K562 (cell line): Measurements from ENCODE around the gene RIOX2. TPM values are rescaled to one million over a fixed set of nuclear protein-coding genes. Genes with fewer than 3 reads are reported as not detected.

Source experiments
- ATAC-seq: fragments of 200-7000 bp; cut with Tn5 transposase; 3 replicates; pipeline ENCODE4 v1.9.1; 2020; ENCODE audit warnings: moderate library complexity
- BruUV-seq: library from RNA; stranded (reverse); fragments of 400-500 nt; replicated peaks from 2 replicates; lab custom pipeline; 2021; lab: Mats Ljungman, UMichigan
- CTCF ChIA-PET: fragments of 300-600 bp; formaldehyde crosslinking; extraction: SDS; loops from one replicate; lab custom pipeline; 2021; ENCODE audit warnings: low intra/inter-chr PET ratio; lab: Yijun Ruan, JAX
- POLR2A ChIA-PET: fragments of 300-600, 350-650 bp; sonication (Branson Sonifier 250); formaldehyde crosslinking; extraction: SDS; loops from one replicate; lab custom pipeline; 2021; ENCODE audit warnings: antibody characterized with exemption, inconsistent platforms; lab: Yijun Ruan, JAX
- DNase-seq, 4 experiments: peaks; one replicate each; pipeline versions ENCODE4 v3.0.0 to v3.0.0-alpha.2; 2011 to 2018; ENCODE audit warnings: low spot score in 3 of 4, mixed read lengths in 3 of 4; ENCODE audit errors: extremely low read depth in 1 of 4
- FAIRE-seq: peaks from 2 replicates; lab custom pipeline; 2011; peaks lifted over from hg19 to GRCh38; lab: Jason Lieb, UNC
- H2AFZ ChIP-seq: 2 replicates; pipeline ENCODE4 v1.6.0; 2011; ENCODE audit warnings: low read depth, low read length, control low read depth, inconsistent platforms
- H3K27ac ChIP-seq: fragments of 200-600 bp; 3 replicates; pipeline ENCODE4 v1.8.0; 2011; ENCODE audit warnings: low read depth, mild to moderate bottlenecking, control low read depth, inconsistent platforms, low read length, moderate library complexity, mixed read lengths; ENCODE audit errors: extremely low read depth
- H3K27me3 ChIP-seq, 2 experiments: fragments of 300-600 bp in 1 of 2; 2 replicates in 1 of 2; 3 replicates in 1 of 2; pipeline versions ENCODE4 v1.6.0 to v1.8.0; 2011; ENCODE audit warnings: inconsistent platforms in 2 of 2, low read length in 2 of 2, mild to moderate bottlenecking in 1 of 2, mixed read lengths in 1 of 2, moderate library complexity in 1 of 2; ENCODE audit not compliant: control insufficient read depth in 2 of 2, insufficient read depth in 2 of 2
- H3K36me3 ChIP-seq: fragments of 300-600 bp; 3 replicates; pipeline ENCODE4 v1.8.0; 2011; ENCODE audit warnings: mild to moderate bottlenecking, low read length, inconsistent platforms; ENCODE audit not compliant: control insufficient read depth, insufficient read depth
- H3K4me1 ChIP-seq, 2 experiments: fragments of 200-600 bp in 1 of 2; replicated peaks in 1 of 2; 2 replicates in 1 of 2; 3 replicates in 1 of 2; pipeline versions ENCODE4 v1.5.1 to v1.8.0; 2011; ENCODE audit warnings: inconsistent platforms in 2 of 2, low read length in 2 of 2, mild to moderate bottlenecking in 1 of 2, mixed read lengths in 1 of 2, moderate library complexity in 1 of 2; ENCODE audit not compliant: control insufficient read depth in 2 of 2, insufficient read depth in 2 of 2
- H3K4me2 ChIP-seq: 2 replicates; pipeline ENCODE4 v1.6.1; 2011; ENCODE audit warnings: low read length, control low read depth, inconsistent platforms, mixed read lengths; ENCODE audit not compliant: insufficient read depth
- H3K4me3 ChIP-seq: fragments of 200-600 bp; sonication (generic), shearing (Covaris generic); 2 replicates; pipeline ENCODE4 v1.5.1; 2016; ENCODE audit warnings: control low read depth, inconsistent platforms
- H3K79me2 ChIP-seq: fragments of 200-600 bp; 3 replicates; pipeline ENCODE4 v1.8.0; 2011; ENCODE audit warnings: low read length, inconsistent platforms; ENCODE audit not compliant: control insufficient read depth, insufficient read depth
- H3K9ac ChIP-seq, 2 experiments: 2 replicates each; pipeline versions ENCODE4 v1.6.0 to v1.6.1; 2011; ENCODE audit warnings: low read depth in 2 of 2, low read length in 2 of 2, control low read depth in 1 of 2, inconsistent platforms in 1 of 2, mild to moderate bottlenecking in 1 of 2, mixed read lengths in 1 of 2; ENCODE audit not compliant: insufficient read depth in 1 of 2
- H3K9me1 ChIP-seq: one replicate; pipeline ENCODE4 v1.6.0; 2011; ENCODE audit warnings: inconsistent platforms, mild to moderate bottlenecking, low read length, moderate library complexity; ENCODE audit not compliant: control insufficient read depth, insufficient read depth
- H3K9me3 ChIP-seq: replicated peaks from 2 replicates; pipeline ENCODE4 v1.5.1; 2011; ENCODE audit warnings: low read depth, low read length, inconsistent platforms; ENCODE audit not compliant: control insufficient read depth, insufficient read depth
- H4K20me1 ChIP-seq: replicated peaks from 2 replicates; pipeline ENCODE4 v1.6.1; 2011; ENCODE audit warnings: low read length, inconsistent platforms, mixed read lengths; ENCODE audit not compliant: control insufficient read depth, insufficient read depth
- BACH1 ChIP-seq: fragments of 200-800 bp; sonication (Bioruptor generic); IDR thresholded peaks from 2 replicates; pipeline ENCODE4 v1.6.1; 2016; ENCODE audit warnings: missing genetic modification characterization, missing compliant biosample characterization
- BRCA1 ChIP-seq, 2 experiments: fragments of 450-650 bp in 1 of 2; sonication (generic) in 1 of 2; formaldehyde crosslinking in 1 of 2; IDR thresholded peaks; 2 replicates each; pipeline versions ENCODE4 v1.5.0 to v1.6.1; 2017 to 2020; ENCODE audit warnings: mild to moderate bottlenecking in 1 of 2, missing genetic modification reagents in 1 of 2
- DNMT1 ChIP-seq: fragments of 450-650 bp; IDR thresholded peaks from 2 replicates; pipeline ENCODE4 v1.6.1; 2016; ENCODE audit warnings: antibody characterized with exemption, mild to moderate bottlenecking
- ILF3 ChIP-seq: fragments of 450-650 bp; IDR thresholded peaks from 2 replicates; pipeline ENCODE4 v1.6.1; 2018; ENCODE audit warnings: antibody characterized with exemption, mild to moderate bottlenecking, moderate library complexity, borderline replicate concordance
- PTBP1 ChIP-seq: fragments of 200-400 bp; formaldehyde crosslinking; IDR thresholded peaks from 2 replicates; pipeline ENCODE4 v1.6.1; 2017; ENCODE audit warnings: low read depth, low read length
- SRSF3 ChIP-seq: fragments of 200-400 bp; formaldehyde crosslinking; IDR thresholded peaks from 2 replicates; pipeline ENCODE4 v1.6.1; 2016; ENCODE audit warnings: mild to moderate bottlenecking, low read length, moderate library complexity; ENCODE audit not compliant: insufficient read depth
- WGBS: fragments of 100-300 bp; shearing (Covaris generic); methylation state at CpG from one replicate; pipeline ENCODE4 v1.1.6; 2016; ENCODE audit warnings: low coverage, mixed read lengths; ENCODE audit not compliant: insufficient coverage; ENCODE audit errors: missing lambda C conversion rate; 5-methylcytosine and 5-hydroxymethylcytosine counted together
- in situ Hi-C: fragments of 300-500 bp; cut with MboI; formaldehyde crosslinking; loops from 4 replicates; pipeline ENCODE4 v1.15.0; 2018; ENCODE audit warnings: inconsistent platforms, mixed read lengths
- intact Hi-C: fragments of 100-400 bp; cut with micrococcal nuclease; formaldehyde crosslinking; loops from 2 replicates; pipeline ENCODE4 v1.14.2; 2022
- polyA plus RNA-seq, 8 experiments: library from polyadenylated mRNA; depleted of rRNA in 4 of 8; stranded (reverse) in 5 of 8; unstranded in 3 of 8; fragments of >200 nt; fragmentation: Nextera tagmentation in 2 of 8; fragmentation: Illumina TruSeq in 1 of 8; extraction: Ambion mirVana in 2 of 8; extraction: Trizol in 1 of 8; gene quantifications; 2 replicates each; pipeline versions ENCODE4 v1.2.1 to v1.2.3, GENCODE V29; 2011 to 2014; ENCODE audit warnings: inconsistent platforms in 1 of 8, missing spikeins in 1 of 8
- total RNA-seq, 7 experiments: library from RNA; depleted of rRNA in 6 of 7; stranded (reverse); fragments of >200 nt in 6 of 7; fragmentation: Illumina TruSeq in 2 of 7; extraction: Trizol in 2 of 7; gene quantifications; 2 replicates each; pipeline versions ENCODE4 v1.2.1 to v1.2.3, GENCODE V29; 2011 to 2021; ENCODE audit warnings: low replicate concordance in 1 of 7
- TF ChIP-seq, protein P1 (sequence below): fragments of 150-350 bp; IDR thresholded peaks from 2 replicates; pipeline ENCODE4 v1.6.1; 2014; ENCODE audit warnings: low read depth, mild to moderate bottlenecking, low read length, borderline replicate concordance
- TF ChIP-seq, protein P2 (sequence below), 2 experiments: fragments of 450-650 bp in 1 of 2; sonication (generic) in 1 of 2; formaldehyde crosslinking in 1 of 2; IDR thresholded peaks in 1 of 2; conservative IDR thresholded peaks in 1 of 2; 2 replicates each; pipeline versions ENCODE4 v1.6.1 to v1.8.1; 2016 to 2023; ENCODE audit warnings: mild to moderate bottlenecking in 2 of 2, moderate library complexity in 2 of 2, inconsistent platforms in 1 of 2, missing genetic modification reagents in 1 of 2

Gene RIOX2
- total and polyA plus RNA-seq, 9 of the 15 experiments (the other 6 are each of a cell fraction or from before 2014, with no cell fraction given) = 22.2 to 56.0 (median 32.6) TPM

DNA sequence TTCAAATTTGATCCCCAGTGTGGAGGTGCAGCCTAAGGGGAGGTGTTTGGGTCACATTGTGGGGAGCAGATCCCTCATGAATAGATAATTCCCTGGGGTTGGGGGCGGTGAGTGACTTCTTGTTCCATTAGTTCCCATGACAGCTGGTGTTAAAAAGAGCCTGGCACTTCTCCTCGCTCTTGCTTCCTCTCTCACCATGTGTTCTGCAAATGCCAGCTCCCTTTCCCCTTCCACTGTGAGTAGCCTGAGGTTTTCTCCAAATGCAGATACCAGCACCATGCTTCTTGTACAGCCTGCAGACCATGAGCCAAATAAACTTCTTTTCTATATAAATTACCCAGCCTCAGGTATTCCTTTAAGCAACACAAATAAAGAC lies 23.1 kb downstream of the RIOX2 start (continued):
- TF ChIP-seq, protein P1, sequence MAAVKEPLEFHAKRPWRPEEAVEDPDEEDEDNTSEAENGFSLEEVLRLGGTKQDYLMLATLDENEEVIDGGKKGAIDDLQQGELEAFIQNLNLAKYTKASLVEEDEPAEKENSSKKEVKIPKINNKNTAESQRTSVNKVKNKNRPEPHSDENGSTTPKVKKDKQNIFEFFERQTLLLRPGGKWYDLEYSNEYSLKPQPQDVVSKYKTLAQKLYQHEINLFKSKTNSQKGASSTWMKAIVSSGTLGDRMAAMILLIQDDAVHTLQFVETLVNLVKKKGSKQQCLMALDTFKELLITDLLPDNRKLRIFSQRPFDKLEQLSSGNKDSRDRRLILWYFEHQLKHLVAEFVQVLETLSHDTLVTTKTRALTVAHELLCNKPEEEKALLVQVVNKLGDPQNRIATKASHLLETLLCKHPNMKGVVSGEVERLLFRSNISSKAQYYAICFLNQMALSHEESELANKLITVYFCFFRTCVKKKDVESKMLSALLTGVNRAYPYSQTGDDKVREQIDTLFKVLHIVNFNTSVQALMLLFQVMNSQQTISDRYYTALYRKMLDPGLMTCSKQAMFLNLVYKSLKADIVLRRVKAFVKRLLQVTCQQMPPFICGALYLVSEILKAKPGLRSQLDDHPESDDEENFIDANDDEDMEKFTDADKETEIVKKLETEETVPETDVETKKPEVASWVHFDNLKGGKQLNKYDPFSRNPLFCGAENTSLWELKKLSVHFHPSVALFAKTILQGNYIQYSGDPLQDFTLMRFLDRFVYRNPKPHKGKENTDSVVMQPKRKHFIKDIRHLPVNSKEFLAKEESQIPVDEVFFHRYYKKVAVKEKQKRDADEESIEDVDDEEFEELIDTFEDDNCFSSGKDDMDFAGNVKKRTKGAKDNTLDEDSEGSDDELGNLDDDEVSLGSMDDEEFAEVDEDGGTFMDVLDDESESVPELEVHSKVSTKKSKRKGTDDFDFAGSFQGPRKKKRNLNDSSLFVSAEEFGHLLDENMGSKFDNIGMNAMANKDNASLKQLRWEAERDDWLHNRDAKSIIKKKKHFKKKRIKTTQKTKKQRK = no peak
- TF ChIP-seq ILF3 (no peak), PTBP1 (no peak), BACH1 (tag) (no peak), BRCA1 (IDR thresholded peaks at IDR 0.05) (no peak), BRCA1 (CRISPR knock-in tag; IDR thresholded peaks at IDR 0.05) (no peak), DNMT1 (no peak)
- TF ChIP-seq, all 486 proteins: peak for 0

DNA sequence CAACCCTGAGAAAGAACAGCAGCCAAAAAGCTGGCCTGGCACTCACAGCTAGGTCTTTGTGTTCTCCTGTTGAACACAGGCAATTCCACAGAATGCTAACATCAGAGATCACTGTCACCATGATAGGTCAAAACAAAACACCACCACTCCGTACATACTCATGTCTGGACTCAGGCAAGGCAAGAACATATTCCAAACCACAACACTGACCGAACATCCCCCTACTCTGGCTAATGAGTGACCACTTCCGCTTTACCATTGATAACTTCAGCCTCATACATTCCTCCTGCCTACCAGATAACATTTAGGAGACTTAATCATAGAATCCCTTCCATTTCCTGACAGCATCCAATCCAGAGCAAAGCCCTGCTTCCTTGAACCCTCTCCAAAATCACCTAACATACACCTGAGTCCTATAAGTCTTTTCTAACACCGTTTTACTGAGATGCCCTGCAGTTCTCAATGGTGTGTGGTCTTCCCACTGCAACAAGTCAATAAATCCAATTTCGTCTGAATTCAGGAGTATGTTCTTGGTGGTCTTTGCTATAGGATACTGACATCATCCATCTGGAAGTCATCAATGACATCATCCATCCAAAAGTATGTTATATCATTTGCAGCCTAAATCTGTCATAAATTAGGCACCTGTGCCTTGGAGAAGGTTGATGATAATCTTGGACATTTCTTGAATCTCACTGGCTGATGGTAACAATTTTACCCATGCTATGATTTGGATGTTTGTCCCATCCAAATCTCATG lies 23.7 kb downstream of the RIOX2 start:
- H4K20me1 ChIP-seq = no peaks in the 10 kb centered on the region
- WGBS = 87% methylated on average over 5 of the region's 5 CpGs
- ATAC-seq (no peak), DNase-seq (no peak), FAIRE-seq (no peak)
- no peak overlapping the region for H3K27ac ChIP-seq
- intact Hi-C loops = no loop called here
- no peak overlapping the region for H3K9ac ChIP-seq
- no peaks in the 10 kb centered on the region for H3K9me3 ChIP-seq
- CTCF ChIA-PET = no interaction called here
- no peaks in the 10 kb centered on the region for H3K27me3 ChIP-seq
- in situ Hi-C loops = no loop called here
- peaks cover 80% of the 10 kb centered on the region for H3K36me3 ChIP-seq
- no peak overlapping the region for H3K4me2 ChIP-seq
- H3K4me1 ChIP-seq = no peaks in the 10 kb centered on the region
- no peak overlapping the region for H3K4me3 ChIP-seq
- TF ChIP-seq SRSF3 = no peak
- TF ChIP-seq, protein P2, sequence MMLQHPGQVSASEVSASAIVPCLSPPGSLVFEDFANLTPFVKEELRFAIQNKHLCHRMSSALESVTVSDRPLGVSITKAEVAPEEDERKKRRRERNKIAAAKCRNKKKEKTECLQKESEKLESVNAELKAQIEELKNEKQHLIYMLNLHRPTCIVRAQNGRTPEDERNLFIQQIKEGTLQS (IDR thresholded peaks at IDR 0.05) = peak; percentile 19; the same call in 1 of the 2 replicates
- TF ChIP-seq, protein P2 (CRISPR knock-in tag; conservative IDR thresholded peaks at IDR 0.05) = no peak
- H3K79me2 ChIP-seq = no peaks in the 10 kb centered on the region
- no peak overlapping the region for H2AFZ ChIP-seq
- no TSS peak for BruUV-seq
- no peaks in the 10 kb centered on the region for H3K9me1 ChIP-seq
- POLR2A ChIA-PET = no interaction called here
